HG03097 (cell line): ENCODE results near the gene AP2A1.

Experiments used
- ATAC-seq: cut with Tn5 transposase; IDR thresholded peaks from one replicate; pipeline ENCODE4 v1.9.1; 2021; ENCODE audit not compliant: unreplicated experiment, low FRiP score

AP2A1 gene

GRCh38 chr19:49791776-49792445, 25.1 kb downstream of the AP2A1 start:
- no peak for ATAC-seq

- no peak for ATAC-seq
Observed at GRCh38 chr19:49792829-49793560, 26.2 kb downstream of the AP2A1 start.

GRCh38 chr19:49793561-49793840, 26.7 kb downstream of the AP2A1 start:
- ATAC-seq, result no peak

GRCh38 chr19:49795615-49796014, 28.8 kb downstream of the AP2A1 start:
- no peak for ATAC-seq

- no peak for ATAC-seq
Observed at GRCh38 chr19:49798574-49798973, 31.8 kb downstream of the AP2A1 start.

GRCh38 chr19:49799271-49799797, 32.5 kb downstream of the AP2A1 start:
- no peak for ATAC-seq

- ATAC-seq, result no peak
Observed at GRCh38 chr19:49799798-49800376, 33.1 kb downstream of the AP2A1 start.

GRCh38 chr19:49800771-49801170, 34.0 kb downstream of the AP2A1 start:
- no peak for ATAC-seq

- no peak for ATAC-seq
Observed at GRCh38 chr19:49801401-49801888, 34.6 kb downstream of the AP2A1 start.

GRCh38 chr19:49801966-49802661, 35.3 kb downstream of the AP2A1 start:
- no peak for ATAC-seq

GRCh38 chr19:49802836-49803528, 36.2 kb downstream of the AP2A1 start:
- ATAC-seq, result no peak

- no peak for ATAC-seq
Observed at GRCh38 chr19:49803529-49803856, 36.7 kb downstream of the AP2A1 start.

- ATAC-seq, result no peak
Observed at GRCh38 chr19:49805822-49806619, 39.2 kb downstream of the AP2A1 start.

- no peak for ATAC-seq
Observed at GRCh38 chr19:49806620-49806959, 39.8 kb downstream of the AP2A1 start.

GRCh38 chr19:49807058-49807903, 40.5 kb downstream of the AP2A1 start:
- no peak for ATAC-seq

GRCh38 chr19:49807904-49808675, 41.3 kb downstream of the AP2A1 start:
- ATAC-seq, result no peak

- ATAC-seq, result no peak
Observed at GRCh38 chr19:49808711-49809159, 41.9 kb downstream of the AP2A1 start.
